Measurements from ENCODE around the gene BMPR2.

DNA sequence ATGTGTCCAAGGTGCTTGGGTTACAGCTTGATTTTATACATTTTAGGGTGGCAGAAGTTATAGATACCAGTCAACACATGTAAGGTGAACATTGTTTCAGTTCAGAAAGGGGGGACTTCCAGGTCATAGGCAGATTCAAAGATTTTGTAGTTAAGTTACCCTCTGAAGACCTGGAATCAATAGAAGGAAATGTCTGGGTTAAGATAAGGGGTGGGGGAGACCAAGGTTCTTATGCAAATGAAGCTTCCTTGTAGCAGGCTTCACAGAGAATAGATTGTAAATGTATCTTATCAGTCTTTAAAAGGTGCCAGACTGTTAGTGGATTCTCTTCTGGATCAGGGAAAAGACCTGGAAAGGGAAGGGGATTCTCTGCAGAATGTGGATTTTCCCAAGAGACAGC, 42.4 kb downstream of the BMPR2 start:
- no peak for TF ChIP-seq POLR2A (IDR thresholded peaks at IDR 0.05)
- TF ChIP-seq, protein P1, sequence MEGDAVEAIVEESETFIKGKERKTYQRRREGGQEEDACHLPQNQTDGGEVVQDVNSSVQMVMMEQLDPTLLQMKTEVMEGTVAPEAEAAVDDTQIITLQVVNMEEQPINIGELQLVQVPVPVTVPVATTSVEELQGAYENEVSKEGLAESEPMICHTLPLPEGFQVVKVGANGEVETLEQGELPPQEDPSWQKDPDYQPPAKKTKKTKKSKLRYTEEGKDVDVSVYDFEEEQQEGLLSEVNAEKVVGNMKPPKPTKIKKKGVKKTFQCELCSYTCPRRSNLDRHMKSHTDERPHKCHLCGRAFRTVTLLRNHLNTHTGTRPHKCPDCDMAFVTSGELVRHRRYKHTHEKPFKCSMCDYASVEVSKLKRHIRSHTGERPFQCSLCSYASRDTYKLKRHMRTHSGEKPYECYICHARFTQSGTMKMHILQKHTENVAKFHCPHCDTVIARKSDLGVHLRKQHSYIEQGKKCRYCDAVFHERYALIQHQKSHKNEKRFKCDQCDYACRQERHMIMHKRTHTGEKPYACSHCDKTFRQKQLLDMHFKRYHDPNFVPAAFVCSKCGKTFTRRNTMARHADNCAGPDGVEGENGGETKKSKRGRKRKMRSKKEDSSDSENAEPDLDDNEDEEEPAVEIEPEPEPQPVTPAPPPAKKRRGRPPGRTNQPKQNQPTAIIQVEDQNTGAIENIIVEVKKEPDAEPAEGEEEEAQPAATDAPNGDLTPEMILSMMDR (IDR thresholded peaks at IDR 0.05) = no peak
- TF ChIP-seq EP300 (IDR thresholded peaks at IDR 0.05) = no peak
- no peak for TF ChIP-seq POLR2AphosphoS5 (IDR thresholded peaks at IDR 0.05)

Data from sigmoid colon (tissue), 4 donors.